ENCODE results near the gene DHRS7C.
"Not testable (repeated sequence)": the region's sequence is repeated elsewhere in the genome, so short reads cannot be mapped to it uniquely, and the experiment has no call there.

DHRS7C gene

GRCh38 chr17:9798008-9798407, 6.6 kb upstream of the DHRS7C start:
- DNase-seq (ENCODE audit: low spot score) = no peak
- no peak for TF ChIP-seq CTCF (IDR thresholded peaks at IDR 0.05; ENCODE audit: extremely low read depth, missing control alignments)

GRCh38 chr17:9792181-9792840, 919 bp upstream of the DHRS7C start:
- DNase-seq (ENCODE audit: low spot score) = no peak
- TF ChIP-seq CTCF (IDR thresholded peaks at IDR 0.05; ENCODE audit: extremely low read depth, missing control alignments) = no peak

GRCh38 chr17:9790316-9790715, 1.1 kb downstream of the DHRS7C start:
- TF ChIP-seq CTCF (IDR thresholded peaks at IDR 0.05; ENCODE audit: extremely low read depth, missing control alignments) = no peak
- DNase-seq (ENCODE audit: low spot score) = no peak

- no peak for TF ChIP-seq CTCF (IDR thresholded peaks at IDR 0.05; ENCODE audit: extremely low read depth, missing control alignments)
- no peak for DNase-seq (ENCODE audit: low spot score)
These were observed 2.8 kb downstream of the DHRS7C start for GRCh38 chr17:9788601-9789000.

GRCh38 chr17:9784544-9784943, 6.8 kb downstream of the DHRS7C start:
- DNase-seq (ENCODE audit: low spot score) = no peak
- no peak for TF ChIP-seq CTCF (IDR thresholded peaks at IDR 0.05; ENCODE audit: extremely low read depth, missing control alignments)

GRCh38 chr17:9783465-9783864, 7.9 kb downstream of the DHRS7C start:
- DNase-seq (ENCODE audit: low spot score) = not testable (repeated sequence)

GRCh38 chr17:9783050-9783449, 8.3 kb downstream of the DHRS7C start:
- DNase-seq (ENCODE audit: low spot score) = no peak
- TF ChIP-seq CTCF (IDR thresholded peaks at IDR 0.05; ENCODE audit: extremely low read depth, missing control alignments) = no peak

GRCh38 chr17:9780552-9780951, 10.8 kb downstream of the DHRS7C start:
- TF ChIP-seq CTCF (IDR thresholded peaks at IDR 0.05; ENCODE audit: extremely low read depth, missing control alignments) = no peak
- no peak for DNase-seq (ENCODE audit: low spot score)

All from GM20000 (cell line).